Measurements from ENCODE around the gene ZBED6. TPM values are rescaled to one million over a fixed set of nuclear protein-coding genes. Genes with fewer than 3 reads are reported as not detected.
A peak's percentile ranks its signal among the peaks of the same experiment; 100 is the strongest.

The ZBED6 gene
- polyA plus RNA-seq, 1 experiment, result 22.7 TPM

DNA sequence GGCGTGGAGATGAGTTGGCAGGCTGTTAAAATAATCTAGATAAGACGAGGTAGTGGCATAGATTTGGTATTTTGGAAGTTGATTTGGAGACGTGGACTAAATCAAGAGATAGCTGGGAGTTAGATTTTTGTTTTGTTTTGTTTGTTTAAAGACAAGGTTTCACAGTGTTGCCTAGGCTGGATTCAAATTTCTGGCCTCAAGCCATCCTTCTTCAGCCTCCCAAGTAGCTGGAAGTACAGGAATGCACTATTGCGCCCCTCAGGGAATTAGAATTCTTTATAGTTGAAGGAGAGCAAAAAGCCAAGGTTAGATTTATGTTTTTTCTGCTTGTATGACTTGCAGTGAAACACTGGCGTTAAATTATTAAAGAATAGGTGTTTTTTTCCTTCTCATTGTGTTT is 43.7 kb downstream of the ZBED6 start:
- ChIA-PET POLR2A (interaction anchor here (0.6 to 0.8 kb wide), 2 partner anchors 9 to 109 kb away, joined by 3 to 6 read pairs; no protein-coding TSS in a partner anchor), CTCF (no interaction called here)
- H3K4me3 ChIP-seq (ENCODE audit: low read depth, low read length), result no peak overlapping the region
- H3K27me3 ChIP-seq (ENCODE audit: control insufficient read depth, insufficient read depth, low read length), result no peaks in the 10 kb centered on the region
- no peaks in the 10 kb centered on the region; the same call in 1 of the 2 replicates for H3K9me3 ChIP-seq (ENCODE audit: control insufficient read depth, insufficient read depth, low read length)
- peak overlapping the region; percentile 11 for H3K27ac ChIP-seq (ENCODE audit: low read depth, low read length)
- peak; percentile 46 for DNase-seq (ENCODE audit: low read depth, low spot score)
- TF ChIP-seq, protein P1, sequence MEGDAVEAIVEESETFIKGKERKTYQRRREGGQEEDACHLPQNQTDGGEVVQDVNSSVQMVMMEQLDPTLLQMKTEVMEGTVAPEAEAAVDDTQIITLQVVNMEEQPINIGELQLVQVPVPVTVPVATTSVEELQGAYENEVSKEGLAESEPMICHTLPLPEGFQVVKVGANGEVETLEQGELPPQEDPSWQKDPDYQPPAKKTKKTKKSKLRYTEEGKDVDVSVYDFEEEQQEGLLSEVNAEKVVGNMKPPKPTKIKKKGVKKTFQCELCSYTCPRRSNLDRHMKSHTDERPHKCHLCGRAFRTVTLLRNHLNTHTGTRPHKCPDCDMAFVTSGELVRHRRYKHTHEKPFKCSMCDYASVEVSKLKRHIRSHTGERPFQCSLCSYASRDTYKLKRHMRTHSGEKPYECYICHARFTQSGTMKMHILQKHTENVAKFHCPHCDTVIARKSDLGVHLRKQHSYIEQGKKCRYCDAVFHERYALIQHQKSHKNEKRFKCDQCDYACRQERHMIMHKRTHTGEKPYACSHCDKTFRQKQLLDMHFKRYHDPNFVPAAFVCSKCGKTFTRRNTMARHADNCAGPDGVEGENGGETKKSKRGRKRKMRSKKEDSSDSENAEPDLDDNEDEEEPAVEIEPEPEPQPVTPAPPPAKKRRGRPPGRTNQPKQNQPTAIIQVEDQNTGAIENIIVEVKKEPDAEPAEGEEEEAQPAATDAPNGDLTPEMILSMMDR (IDR thresholded peaks at IDR 0.05; ENCODE audit: low read depth, low read length), result no peak

DNA sequence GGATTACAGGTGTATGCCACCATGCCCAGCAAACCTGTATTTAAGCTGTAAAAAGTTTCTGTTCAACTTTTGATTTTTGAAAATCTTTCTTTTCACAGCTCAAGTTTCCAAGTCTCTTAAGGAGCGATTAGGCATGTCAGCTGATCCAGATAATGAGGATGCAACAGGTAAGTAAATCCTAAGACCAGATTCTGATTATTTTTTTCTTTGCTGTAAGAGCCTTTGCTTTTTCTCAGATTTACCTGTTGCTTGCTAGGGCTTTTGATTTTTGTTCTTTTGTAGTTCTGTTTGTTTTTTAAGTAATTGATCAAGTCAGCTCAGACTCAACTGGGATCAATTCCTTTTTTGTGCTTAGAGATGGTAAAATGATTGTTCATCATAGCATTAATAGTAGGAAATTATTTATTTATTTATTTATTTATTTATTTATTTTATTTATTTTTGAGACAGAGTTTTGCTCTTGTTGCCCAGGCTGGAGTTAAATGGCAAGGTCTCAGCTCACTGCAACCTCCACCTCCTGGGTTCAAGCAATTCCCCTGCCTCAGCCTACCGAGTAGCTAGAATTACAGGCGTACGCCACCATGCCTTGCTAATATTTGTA is 44.9 kb downstream of the ZBED6 start:
- DNase-seq (ENCODE audit: low read depth, low spot score), result no peak
- Histone ChIP-seq H3K9me3 (ENCODE audit: control insufficient read depth, insufficient read depth, low read length) (no peaks in the 10 kb centered on the region; the same call in 1 of the 2 replicates), H3K4me3 (ENCODE audit: low read depth, low read length) (no peak overlapping the region), H3K27ac (ENCODE audit: low read depth, low read length) (no peak overlapping the region), H3K27me3 (ENCODE audit: control insufficient read depth, insufficient read depth, low read length) (no peaks in the 10 kb centered on the region)
- TF ChIP-seq, protein P1 (IDR thresholded peaks at IDR 0.05; ENCODE audit: low read depth, low read length), result no peak
- ChIA-PET POLR2A (no interaction called here), CTCF (no interaction called here)

DNA sequence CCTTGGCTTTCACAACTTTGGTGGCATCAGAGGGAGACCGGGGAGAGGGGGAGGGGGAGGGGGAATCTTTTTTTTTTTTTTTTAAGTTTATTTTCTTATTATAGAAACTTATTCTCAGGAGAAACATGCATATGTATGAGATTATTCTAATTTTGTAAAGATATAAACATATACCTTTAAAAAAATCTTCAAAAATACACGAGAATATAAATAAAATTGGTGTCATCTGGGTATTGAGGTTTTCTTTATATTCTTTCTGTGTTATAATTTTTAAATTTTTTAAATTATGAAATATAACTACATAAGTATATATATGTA is 47.1 kb downstream of the ZBED6 start:
- TF ChIP-seq, protein P1 (IDR thresholded peaks at IDR 0.05; ENCODE audit: low read depth, low read length), result no peak
- Histone ChIP-seq H3K9me3 (ENCODE audit: control insufficient read depth, insufficient read depth, low read length) (no peaks in the 10 kb centered on the region; the same call in 1 of the 2 replicates), H3K4me3 (ENCODE audit: low read depth, low read length) (no peak overlapping the region), H3K27ac (ENCODE audit: low read depth, low read length) (no peak overlapping the region), H3K27me3 (ENCODE audit: control insufficient read depth, insufficient read depth, low read length) (no peaks in the 10 kb centered on the region)
- DNase-seq (ENCODE audit: low read depth, low spot score), result no peak
- CTCF ChIA-PET, result no interaction called here
- POLR2A ChIA-PET, result no interaction called here

DNA sequence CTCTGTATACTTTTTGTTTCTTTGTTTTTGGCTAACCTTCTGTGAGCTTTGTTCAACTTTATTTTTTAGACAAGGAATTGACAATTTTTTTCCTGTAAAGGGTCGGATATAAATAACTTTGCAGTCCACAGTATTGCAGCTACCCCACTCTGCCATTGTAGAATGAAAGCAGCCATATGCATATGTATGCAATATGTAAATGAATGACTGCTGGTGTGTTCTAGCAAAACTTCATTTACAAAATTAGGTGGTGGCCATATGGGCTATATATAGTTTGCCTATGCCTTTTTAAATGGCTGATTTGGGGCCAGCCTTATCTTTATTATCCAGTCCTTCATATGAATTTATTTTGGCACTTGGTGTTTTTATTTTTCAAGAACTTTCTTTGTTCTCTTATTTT is 48.0 kb downstream of the ZBED6 start:
- POLR2A ChIA-PET, result no interaction called here
- no peaks in the 10 kb centered on the region; the same call in 1 of the 2 replicates for H3K9me3 ChIP-seq (ENCODE audit: control insufficient read depth, insufficient read depth, low read length)
- CTCF ChIA-PET, result interaction anchor here (0.9 kb wide), 1 partner anchor 28 kb away, joined by 3 read pairs; no protein-coding TSS in a partner anchor
- no peak for DNase-seq (ENCODE audit: low read depth, low spot score)
- no peak overlapping the region for H3K27ac ChIP-seq (ENCODE audit: low read depth, low read length)
- H3K27me3 ChIP-seq (ENCODE audit: control insufficient read depth, insufficient read depth, low read length), result no peaks in the 10 kb centered on the region
- no peak overlapping the region for H3K4me3 ChIP-seq (ENCODE audit: low read depth, low read length)
- TF ChIP-seq, protein P1 (IDR thresholded peaks at IDR 0.05; ENCODE audit: low read depth, low read length), result no peak

Small RNAs within 50 kb of the gene (small RNA-seq; reads per million reads assigned to genes)
- gene ZC3H11A (ENCODE audit: insufficient read length, low read depth), result 2.4 reads per million

Other genes with a start within 250 kb of the ZBED6 start
- gene ATP2B4, start 168.8 kb upstream of the ZBED6 start, polyA plus RNA-seq (2011; rRNA removed), result 168 and 204 TPM in 2 replicates
- not detected in 2 replicates for gene LAX1, start 30.4 kb upstream of the ZBED6 start, polyA plus RNA-seq (2011; rRNA removed)
- 76.1 and 95.4 TPM in 2 replicates for gene ZC3H11A, start within 50 bp of the ZBED6 start, polyA plus RNA-seq (2011; rRNA removed)
- gene SNRPE, start 66.0 kb downstream of the ZBED6 start, polyA plus RNA-seq (2011; rRNA removed), result 227 and 278 TPM in 2 replicates